GM18507 (cell line): Measurements from ENCODE around the gene IL17C.
A peak's percentile ranks its signal among the peaks of the same experiment; 100 is the strongest.

Source experiments
- DNase-seq: peaks from one replicate; pipeline ENCODE4 v3.0.0; 2011; ENCODE audit warnings: low read depth; ENCODE audit not compliant: insufficient read length; ENCODE audit errors: extremely low spot score
- FAIRE-seq: peaks from 2 replicates; lab custom pipeline; 2011; peaks lifted over from hg19 to GRCh38; lab: Jason Lieb, UNC

IL17C gene

DNA sequence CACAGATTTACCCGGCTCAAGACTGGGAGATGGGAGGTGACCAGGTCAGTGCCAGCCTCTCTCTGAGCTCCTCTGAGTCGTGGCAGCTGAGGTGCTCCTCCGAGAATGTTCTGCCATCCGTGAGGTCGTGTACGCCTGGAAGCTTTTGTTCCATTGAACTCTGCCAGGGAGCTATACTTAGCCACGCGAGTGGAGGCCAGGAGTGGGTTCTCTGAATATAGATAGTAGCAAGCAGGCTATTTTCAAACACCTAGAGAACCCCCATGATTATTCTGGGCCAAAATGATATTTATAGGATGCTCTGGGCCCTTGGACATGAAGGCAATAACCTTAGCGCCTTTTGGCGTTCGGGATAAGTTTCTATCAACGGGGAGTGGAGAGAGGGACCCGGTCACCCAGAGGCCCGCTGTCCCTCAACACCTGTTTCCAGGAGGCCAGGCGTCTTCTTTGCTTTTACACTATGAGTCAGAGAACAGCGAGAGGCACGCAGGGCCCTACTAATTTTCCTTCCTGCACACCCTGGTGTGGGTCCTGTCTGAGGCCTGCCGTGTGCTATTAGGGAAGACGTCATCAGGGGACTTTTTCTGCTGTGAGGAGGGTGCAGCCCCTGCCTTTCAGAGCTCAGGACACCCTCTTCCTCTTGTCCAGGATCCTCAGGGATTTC, 35.5 kb downstream of the IL17C start:
- peak; percentile 60 for FAIRE-seq
- no peak for DNase-seq

DNA sequence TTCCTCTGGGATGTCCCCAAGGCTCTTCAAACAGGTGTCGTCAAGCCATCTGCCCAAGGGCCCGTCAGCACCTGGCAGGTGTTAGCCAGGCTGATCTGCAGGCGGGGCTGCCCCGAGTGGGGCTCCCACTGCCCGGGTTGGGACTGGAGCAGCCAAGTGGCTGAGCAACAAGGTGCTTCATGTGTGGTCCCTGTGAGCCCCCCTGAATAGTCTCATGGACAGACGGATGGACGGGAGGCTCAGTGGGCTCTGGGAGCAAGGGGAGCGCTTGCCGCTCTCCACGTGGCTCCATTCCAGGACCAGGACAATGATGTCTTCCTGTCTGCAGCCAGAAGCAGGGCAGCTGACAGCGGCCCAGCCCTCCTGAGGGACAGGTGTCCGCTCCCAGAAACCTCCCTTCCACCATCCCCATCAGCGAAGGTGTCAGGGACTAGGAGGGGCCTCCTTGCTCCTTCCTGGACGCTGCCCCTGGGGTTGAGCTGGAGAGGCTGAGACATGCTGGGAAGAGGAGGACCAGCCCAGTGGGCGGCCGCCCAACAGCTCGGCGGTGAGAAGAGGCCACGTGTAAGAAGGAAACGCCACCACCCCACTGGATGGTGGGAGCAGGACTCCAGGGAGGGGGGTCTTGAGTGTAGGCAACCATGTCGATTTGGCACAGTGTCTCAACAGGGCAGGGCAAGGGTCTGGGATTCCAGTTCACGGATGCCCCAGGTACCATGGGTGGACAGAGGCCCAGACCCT, 38.3 kb downstream of the IL17C start:
- FAIRE-seq, result no peak
- no peak for DNase-seq

DNA sequence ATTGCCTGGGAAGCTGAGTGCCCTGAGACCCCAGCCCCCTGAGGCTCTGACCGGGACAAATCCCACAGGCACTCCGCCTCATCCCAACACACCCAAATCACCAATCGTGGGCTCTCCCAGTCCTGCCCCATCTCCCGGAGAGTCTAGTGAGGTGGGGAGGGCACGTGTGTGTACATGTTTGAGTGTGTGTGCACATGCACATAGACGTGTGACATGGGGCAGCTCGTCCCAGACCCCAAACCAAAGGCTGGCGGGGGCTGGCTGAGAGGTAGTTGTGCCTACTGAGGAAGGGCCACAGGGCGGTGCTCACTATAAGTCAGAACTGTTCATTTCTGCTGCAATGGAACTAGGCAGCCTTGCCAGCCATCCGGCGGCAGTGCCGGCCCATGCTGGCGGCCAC, 39.3 kb downstream of the IL17C start:
- FAIRE-seq (no peak), DNase-seq (no peak)

DNA sequence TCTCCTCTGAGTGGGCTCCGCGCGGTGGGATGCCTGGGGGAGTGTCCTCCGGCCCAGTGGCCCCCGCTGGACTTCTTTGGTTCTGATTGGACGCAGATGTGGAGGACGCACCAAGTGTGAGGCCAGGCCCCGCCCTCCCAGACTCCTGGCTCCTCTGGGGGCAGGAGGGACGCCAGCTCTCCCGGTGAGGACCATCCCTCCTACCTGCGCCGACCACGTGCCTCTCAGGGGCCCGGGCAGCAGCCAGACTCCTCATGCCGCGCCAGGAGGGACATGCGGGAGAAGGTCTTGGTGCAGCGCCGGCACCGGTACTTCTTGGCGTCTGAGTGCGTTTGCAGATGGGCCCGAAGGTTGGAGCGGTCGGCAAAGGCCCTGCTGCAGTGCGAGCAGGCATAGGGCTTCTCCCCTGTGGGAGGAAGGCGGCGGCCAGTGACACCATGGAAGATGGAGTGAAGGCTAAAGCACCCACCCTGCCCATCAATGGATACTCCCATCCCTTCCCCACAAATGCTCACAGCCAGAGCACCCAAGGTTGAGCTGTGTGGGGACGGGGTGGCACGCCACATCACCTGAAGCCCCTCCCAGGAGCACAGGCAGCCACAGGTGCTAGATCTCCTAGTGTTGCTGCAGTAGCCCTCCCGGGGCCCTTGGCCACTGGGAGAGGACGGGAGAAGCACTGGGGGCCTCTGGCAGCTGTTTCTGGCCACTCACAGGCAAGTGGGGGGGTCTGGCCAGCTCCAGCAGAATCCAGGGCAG, 40.0 kb downstream of the IL17C start:
- no peak for DNase-seq
- FAIRE-seq, result no peak

DNA sequence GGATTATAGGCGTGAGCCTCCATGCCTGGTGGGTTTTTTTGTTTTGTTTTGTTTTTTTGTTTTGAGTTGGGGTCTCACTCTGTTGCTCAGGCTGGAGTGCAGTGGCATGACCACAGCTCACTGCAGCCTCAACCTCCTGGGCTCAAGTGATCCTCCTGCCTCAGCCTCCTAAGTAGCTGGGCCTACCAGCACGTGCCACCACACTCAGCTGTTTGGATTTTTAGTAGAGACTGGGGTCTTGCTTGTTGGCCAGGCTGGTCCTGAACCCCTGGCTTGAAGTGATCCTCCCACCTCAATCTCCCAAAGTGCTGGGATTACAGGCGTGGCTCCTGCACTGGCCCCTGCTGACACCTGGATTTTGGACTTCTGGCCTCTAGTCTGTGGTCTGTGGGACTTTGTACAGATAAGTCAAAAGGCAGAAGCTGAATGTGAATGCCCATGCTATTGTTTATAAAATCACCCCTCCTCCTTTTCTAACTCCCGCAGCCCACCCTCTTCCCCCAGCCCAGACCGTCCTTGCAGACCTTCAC, 42.2 kb downstream of the IL17C start:
- FAIRE-seq, result peak; percentile 29
- no peak for DNase-seq

DNA sequence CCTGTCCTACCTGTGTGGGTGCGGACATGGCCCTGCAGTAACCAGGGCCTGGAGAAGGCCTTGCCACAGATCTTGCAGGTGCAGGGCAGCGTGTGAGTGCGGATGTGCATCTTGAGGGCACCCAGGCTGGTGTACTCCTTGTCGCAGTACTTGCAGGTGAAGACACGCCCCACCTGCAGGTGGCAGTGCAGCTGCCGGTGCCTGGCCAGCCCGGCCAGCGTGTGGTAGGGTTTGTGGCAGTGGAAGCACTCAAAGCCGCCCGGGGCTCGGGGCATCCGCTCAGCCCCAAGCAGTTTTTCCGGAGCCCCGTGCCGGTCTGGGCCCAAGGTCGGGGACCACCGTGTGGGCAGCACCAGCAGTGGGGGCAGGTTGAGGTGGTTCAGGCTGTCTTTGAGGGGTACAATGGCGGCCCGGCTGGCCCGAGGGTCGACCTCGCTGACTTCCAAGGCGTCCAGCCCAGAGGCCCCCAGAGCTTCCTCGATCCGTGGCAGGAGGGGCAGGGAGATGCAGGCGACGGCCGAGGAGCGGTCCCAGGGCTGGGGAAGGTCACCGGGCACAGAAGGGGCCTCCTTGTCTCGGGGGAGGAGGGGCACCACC, 42.8 kb downstream of the IL17C start:
- peak; percentile 69 for FAIRE-seq
- no peak for DNase-seq

DNA sequence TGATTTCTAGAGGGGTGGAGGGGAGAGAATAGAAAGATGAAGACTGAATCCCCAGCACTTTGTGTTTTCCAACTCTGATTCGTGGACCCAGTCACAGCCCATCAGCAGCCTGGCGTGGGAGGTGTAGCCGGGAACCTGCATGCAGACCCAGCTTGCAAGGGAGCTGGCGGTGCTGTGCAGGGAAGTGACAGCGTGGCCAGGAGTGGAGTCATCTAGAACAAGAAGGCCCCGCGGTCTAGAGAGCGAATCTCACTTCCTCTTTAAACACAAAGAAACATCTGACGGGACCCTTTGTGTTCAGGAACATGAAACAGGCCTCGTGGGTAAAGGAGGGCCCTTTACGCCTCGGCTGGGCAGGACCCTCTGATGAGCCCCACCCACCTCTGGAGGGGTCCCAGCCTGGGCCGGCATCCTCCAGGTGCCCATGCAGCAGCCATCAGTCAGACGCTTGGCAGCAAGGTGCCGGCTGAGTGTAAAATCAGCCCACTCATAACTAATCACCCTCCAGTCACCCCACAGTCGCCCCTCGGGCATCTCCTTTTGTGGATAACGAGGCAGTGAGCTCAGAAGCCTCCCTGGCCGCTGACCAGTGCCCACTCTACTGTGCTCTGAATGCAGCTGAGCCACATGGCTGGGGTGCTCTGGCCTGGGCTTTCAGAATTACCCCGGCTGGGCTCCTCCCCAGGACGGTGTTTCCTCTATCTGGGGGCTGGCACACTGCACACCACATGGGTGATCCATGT, 43.5 kb downstream of the IL17C start:
- FAIRE-seq, result peak; percentile 94
- DNase-seq, result peak; percentile 81

DNA sequence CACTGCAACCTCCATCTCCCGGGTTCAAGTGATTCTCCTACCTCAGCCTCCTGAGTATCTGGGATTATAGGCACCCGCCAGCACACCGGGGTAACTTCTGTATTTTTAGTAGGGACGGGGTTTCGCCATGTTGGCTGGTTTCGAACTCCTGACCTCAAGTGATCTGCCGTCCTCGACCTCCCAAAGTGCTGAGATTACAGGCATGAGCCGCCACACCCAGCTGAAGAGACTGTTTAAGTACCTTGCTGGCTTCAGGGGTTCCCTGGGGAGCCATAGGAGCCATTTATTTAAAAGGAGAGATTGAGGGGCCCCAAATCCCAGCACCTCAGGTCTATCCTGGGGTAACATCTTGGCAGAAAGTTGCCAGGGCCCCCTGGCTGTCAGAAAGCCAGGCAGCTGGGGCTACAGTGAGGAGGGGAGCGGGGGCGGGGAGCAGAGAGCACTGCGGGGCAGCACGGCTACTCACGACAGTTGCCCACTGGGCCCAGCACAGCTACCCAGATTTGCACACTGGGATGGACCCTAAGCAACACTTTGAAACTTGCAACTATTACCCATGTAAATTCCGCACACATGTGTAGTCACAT, 46.3 kb downstream of the IL17C start:
- DNase-seq (no peak), FAIRE-seq (no peak)

DNA sequence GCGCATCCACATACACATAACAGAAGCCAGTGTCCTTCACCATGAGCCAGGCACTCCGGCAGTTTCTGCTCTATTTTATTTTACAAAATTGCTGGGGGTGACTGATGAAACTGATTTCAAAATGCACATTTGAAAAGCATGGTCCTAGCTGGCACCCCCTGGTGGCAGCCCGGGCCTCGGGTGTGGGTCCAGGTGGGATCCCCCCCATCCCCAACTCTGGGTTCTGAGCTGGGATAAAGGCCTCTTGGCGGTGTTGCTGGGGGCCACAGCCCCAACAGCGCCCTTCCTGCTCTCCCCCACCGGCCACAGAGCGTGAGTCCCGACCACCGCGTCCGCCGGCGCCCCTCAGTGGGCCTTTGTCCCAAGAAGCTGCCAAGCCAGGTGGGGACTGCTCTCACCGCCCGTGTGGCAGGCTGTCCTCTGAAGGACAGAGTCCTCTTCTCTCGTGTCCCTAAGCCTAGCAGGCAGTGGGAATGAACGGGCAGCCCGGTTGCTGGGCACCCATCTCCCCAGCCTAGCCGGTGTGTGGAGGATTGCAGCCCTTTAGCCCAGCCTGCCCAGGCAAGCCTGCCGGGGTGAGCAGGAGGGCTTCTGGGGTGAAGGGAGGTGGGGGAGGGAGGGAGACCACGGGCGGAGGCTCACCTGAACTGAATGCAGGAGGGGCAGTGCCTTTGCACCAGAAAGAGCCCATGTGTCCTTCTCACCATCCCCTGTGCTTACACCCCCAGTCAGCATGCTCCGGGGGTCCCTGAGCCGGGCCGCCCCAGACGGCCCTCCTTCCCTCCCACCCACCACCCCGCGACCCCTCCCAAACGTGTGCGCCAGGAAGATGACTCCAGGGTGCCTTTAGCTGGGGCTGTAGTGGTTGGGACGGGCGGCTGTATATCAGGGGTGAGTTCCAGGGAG, 47.0 kb downstream of the IL17C start:
- no peak for FAIRE-seq
- no peak for DNase-seq

DNA sequence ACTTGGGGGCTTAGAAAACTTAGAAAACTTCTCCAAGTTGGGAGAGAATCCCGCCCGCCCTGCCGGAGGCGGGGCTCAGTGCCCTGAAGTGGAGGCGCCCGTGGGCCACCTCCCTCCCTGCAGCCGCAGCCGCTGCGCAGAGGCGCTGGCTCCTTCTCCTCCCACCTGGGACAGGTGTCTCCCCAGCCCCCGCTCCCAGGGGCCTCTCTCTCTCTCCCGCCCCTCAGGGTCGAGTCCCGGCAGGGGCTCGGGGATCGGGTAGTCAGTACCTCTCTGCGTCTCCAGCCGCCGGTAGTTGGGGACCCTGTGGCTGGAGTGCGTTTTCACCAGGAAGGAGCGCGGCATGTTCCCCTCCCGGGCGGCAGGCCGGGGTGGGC, 47.7 kb downstream of the IL17C start:
- DNase-seq (no peak), FAIRE-seq (no peak)

DNA sequence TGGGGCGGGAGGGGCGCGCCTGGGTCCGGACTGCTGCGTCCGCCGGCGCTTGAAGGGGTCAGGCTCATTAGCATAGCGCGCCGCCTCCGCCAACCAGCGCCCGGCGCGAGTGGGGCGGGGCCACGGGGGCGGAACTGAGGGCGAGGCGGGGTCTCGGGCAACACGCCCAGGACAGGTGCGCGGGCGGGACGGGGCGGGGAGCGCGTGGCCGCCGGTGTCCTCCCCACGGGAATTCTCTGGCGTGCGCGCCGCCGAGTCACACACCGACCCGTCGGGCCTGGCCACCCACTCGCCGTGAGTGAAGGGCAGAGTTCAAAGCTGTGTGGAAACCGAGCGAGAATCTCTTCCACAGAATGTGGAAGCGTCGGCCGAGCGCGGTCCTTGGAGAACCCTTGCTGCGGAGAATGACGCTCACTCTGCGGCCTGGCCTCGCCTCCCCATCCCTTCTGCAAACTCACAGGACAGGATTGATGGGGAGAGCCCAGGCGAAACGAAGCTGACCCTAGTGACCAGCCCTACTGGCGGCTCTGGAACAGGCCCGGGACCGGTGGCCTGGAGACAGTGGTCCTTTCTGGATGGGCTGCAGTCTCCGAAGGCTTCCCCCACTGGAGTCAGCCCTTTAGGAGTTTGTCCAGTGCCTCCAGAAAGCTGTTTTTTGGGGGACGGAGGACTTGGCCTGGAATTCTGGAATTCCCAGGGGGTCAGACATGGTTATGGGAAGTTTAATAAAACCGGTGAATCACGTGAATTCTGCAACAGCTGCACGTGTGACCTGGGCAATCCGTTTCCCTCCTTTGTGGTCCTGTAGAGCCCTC, 48.3 kb downstream of the IL17C start, which contains the start of gene SNAI3:
SNAI3 (minus strand) TSS at position 69 of the 815 bp plus-strand sequence. CDS start 101 bp downstream, outside the sequence.
- peak; percentile 81 for FAIRE-seq
- peak; percentile 84 for DNase-seq

DNA sequence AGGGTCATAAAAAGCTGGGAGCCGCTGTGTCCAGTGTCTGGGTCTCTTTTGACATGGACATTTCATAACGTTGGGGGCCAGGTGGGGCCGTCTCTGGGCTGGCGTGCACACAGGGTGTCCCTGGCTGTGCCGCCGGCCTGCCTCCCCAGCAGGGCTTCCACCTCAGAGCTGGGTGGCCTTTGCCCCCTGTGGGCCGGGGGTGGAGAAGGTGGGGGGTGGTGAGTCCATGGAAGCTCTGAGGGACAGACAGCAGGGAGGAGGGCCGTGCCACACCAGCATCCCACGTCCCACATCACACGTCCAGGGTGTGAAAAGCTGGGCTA, 48.8 kb downstream of the IL17C start:
- FAIRE-seq, result no peak
- DNase-seq, result no peak

DNA sequence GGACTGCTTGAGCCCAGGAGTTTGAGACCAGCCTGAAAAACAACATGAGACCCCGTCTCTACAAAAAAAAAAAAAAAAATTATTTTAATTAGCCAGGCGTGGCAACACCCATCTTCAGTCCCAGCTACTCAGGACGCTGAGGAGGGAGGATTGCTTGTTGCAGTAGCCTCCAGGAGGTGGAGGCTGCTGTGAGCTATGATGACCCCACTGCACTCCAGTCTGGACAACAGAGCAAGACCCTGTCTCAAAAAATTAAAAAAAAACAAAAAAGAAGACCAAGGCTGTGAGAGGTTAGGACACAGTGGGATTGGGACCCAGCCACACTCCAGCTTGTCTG, 49.3 kb downstream of the IL17C start:
- no peak for FAIRE-seq
- DNase-seq, result no peak

DNA sequence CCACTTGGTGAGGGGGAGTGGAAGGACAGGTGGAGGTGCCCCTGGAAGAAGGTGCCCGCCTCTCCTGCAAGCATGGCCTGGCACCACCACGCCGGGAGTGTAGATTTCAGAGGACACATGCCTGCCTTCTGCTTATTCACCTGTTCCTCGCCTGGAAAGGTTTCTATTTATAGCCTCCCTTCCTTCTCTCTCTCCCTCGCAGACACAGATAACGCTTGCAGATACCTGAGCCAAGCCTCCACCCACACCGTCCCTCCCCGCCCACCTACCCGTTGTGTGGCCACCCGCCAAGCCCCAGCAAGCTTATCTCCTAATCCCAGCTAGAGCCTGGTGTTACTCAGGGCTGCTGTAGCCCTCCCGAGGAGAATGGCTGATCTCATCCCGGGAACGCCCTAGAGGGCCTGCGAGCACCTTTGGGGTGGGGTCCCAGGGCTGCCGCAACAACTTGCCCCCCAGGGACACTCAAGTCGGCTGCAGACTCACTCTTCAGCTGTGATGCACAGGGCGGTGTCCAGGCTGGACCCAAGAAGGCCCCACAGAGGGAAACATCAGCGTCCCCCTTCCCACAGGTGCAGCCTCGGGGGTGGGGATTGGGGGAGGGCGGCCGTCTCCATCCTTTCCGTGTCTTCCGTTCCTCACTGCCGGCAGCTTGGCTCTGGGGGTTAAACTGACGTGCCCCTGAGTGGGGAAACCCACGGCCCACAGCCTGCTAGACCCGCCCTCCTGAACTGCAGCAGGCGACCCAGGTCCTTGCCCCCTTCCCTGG, 49.8 kb downstream of the IL17C start:
- FAIRE-seq (no peak), DNase-seq (no peak)
